Limb (tissue), 2 donors: Measurements from ENCODE around the gene LMTK3.

Source experiments
- DNase-seq, 2 donors: peaks; one replicate each; pipeline ENCODE4 v3.0.0-alpha.2; 2016; ENCODE audit errors: extremely low spot score in 2 of 2

LMTK3 gene

DNA sequence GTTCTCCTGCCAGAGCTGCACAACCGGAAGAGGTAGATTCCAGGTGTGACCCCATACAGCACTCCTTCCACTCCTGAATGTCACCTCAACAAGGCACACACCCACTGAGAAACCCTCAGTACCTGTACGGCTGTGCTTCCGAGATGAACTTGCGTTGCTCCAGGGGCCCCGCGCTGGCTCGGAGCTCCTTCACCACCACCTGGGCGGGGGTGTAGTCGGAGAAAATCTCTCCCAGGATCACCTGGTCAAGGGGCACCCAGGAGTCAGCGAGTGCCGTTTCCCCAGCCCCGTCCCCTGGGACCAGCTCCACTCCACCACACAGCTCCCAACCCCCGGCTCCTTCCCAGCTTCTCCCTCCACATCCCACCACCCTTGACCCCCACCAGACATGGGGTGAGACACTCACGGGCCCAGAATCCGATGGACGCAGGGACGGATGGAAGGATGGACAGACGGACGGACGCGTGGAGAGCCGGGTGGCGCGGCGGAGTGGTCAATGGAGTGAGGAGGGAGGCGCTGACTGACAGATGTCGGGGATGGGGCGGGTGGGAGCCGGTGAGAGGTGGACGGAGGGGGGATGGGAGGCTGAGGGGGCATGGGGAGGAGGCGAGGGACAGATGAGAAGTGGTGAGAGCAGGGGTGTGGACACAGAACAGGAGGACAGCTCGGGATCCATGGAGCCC, 2.8 kb downstream of the LMTK3 start:
- no peak for DNase-seq

DNA sequence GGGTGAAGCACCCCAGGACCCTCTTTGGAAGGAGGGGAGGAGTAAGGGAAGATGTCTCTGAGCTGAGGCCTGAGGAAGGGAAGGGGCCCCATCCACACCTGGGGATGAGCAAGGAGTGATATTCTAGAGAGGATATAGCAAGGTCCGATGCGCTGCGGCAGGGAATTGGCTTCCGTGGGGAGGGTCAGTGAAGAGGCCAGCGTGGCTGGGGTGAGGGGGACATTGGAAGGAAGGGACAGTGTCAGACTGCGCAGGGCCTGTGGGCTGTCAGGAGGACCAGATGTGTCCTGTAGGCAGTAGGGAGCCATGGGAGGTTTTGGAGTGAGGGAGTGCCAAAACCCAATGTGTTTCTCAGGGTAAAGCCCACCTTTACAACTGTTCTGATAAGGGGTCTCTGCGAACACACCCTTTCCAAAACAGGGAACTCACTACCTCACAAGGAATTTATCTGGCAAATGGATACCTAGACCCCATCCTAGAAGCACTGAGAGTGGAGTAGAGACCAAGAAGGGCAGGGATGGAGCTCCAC, 3.7 kb downstream of the LMTK3 start:
- no peak for DNase-seq

DNA sequence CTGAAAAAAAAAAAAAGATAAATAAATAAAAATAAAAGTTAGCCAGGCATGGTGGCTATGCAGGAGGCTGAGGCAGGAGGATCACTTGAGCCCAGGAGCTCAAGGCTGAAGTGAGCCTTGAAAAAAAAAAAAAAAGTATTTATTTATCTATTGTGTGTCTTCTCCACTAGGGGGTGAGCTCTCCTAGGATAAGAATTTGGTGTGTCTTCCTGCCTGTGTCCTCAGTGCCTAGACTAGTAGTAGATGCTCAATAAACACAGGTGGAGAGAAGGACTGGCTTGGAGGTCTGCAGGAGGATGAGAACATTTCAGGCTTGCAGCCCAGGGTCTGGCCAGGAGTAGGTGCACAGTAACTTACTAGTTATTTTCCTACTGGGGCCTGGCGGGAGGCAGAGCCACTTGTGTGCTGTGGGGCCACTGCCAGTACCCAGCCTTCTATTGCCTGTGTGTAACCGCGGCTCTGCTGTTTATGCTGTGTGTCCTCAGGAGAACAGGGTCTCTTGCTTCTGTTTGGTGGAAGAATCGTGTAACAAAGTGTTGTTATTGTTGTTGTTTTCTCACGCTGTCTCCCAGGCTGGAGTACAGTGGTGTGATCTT, 5.4 kb downstream of the LMTK3 start:
- no peak for DNase-seq

DNA sequence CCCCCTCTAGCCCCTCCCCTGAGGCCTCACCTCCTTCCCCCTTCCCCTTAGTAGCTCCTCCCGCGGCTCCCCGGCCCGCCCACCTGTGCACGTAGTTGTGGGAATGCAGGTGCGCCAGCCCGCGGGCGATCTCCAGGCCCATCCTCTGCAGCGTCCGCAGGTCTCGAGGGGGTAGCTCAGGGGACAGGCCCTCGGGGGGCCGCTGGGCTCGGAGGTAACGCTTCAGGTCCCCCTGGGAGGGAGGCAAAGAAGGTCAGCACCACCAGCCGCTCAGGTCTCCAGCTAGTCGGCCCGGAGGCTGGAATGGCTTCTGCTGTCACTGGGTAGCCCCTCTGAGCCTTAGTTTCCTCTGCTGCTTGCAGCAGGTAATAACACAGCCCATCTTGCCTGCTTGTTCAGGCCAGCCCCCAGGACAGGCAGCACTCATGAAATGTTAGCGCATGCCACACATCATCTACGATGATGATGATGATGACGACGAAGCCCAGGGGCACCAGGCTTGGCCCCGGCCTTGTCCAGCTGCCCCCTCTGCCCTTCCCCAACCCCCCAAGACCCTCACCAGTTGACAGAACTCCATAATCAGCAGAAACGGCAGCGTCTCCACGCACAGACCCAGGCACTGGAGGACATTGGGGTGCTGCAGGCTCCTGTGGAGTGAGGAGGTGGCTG, 9.2 kb downstream of the LMTK3 start:
- no peak for DNase-seq

DNA sequence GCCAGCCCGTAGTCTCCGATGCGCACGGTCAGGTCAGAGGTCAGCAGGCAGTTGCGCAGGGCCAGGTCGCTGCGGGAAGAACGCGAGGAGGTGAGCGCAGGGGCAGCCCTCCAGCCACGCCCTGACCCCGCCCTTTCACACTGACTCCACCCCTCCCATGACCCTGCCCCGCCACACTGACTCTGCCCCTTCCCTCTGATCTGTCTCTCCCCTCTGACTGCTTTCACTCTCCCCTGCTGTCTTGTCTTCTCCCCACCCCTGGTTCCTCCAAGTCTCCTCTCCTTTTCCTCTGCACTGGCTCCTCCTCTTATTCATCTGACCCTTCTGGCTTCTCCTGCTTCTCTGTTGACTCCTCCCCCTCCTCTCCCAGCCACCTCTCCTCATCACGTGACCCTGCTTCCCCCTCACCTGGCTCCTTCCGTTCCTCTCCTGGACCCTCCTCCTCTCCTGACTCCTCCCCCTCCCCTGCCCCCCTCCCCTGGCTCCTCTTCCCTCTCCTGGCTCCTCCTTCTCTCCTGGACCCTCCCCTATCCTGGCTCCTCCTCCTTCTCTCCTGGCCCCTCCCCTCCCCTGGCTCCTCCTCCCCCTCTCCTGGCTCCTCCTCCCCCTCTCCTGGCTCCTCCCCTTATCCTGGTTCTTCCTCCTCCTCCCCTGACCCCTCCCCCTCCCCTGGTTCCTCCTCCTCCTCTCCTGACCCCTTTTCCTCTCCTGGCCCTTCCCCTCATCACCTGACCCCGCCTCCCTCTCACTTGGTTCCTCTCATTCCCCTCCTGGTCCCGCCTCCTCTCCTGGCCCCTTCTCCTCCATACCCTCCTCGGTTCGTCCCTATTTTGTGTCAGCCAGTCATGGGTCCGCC, 9.9 kb downstream of the LMTK3 start:
- DNase-seq, result peak in 1 of 2 donors; percentile 68

DNA sequence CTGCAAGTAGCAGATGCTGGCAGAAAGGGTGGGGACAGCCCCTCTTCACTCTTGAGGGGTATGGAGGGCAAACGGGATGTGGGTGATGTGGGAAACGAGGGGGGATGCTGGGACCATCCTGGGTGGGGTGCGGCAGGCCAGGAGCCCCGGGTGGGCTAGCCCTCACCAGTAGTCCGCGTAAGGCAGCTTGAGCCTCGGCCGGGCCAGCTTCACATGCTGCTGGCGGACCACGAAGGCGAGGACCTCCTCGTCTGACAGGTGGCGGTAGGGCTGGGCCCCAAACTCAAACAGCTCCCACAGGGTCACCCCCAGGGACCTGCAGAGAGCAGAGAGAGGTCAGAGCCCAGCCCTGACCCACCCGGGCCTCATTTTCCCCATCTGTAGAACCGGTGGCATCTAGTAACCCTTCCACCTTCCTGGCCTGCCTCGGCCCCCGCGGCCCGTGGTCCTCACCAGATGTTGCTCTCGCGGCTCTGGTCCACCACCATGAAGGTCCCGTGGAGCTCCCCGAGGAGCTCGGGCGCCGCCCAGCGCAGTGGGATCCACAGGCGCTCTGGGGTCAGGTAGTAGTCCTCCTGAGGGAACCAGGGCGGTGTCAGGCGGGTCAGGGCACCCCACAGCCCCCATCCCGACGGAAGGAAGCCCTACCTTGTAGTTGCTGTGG, 10.7 kb downstream of the LMTK3 start:
- DNase-seq, result no peak

DNA sequence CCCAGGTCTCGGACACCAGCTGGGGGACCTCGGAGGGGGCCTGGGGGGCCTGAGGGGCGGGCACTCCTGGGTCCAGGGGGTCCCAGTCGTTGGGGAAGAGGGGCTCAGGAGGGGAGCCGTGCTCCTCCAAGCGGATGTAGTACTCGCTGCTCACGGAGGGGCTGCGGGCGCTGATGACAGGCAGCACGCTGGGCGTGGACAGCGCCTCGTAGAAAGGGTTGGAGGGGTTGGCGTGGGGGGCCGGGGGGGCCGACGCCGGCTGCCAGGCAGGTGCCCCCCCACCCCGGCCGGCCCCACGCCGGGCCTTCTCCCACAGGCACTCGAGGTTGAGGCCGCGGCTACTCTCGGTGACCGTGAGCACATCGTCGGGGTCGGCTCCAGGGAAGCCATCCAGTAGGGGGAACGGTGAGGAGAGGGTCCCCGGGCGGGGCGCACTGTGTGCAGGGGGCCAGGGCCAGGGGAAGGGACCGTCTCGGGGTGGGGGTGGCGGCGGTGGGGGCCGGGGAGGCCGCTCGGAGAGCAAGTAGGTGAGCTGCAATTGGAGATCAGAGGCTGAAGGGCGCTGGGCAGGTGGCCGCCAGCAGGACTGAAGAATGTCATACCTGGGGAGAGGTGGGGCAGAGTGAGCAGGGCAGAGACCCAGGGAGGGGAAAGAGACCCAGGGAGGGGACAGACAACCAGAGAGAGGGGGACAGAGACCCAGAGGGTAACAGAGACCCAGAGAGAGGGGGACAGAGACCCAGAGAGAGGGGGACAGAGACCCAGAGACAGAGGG, 12.1 kb downstream of the LMTK3 start:
- peak in 1 of 2 donors; percentile 26 for DNase-seq

DNA sequence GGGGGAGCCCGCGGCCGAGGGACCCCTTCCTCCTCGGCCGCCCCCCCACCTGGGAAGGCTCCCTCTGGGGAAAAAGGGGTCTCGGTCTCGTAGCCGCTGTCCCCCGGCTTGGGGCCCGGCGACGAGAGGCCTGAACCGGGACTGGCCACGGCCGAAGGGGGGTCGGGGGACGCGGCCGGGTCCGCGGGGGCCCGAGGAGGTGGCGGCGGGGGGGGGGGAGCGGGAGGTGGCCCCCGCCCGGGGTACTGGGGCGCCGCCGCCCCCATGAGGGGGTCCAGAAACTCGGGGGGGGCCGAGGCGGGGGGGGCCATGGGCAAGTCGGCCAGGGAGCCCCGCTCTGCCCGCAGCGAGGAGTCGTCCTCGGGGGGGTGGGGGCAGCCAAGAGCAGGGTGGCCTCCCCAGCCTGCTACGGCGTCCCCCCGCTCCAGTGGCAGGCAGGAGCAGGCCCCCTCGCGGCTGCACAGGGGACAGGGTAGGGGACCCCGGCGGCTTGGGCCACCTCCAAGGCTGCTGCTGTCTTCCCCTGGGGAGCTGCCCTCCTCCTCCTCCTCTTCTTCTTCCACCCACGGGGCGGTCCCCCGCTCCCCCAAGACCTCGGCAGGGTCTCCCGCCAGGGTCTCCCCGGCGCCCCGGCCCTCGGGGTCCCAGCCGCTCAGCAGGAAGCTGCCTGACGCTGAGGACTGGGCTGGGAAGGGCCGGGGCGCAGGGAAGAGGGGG, 12.9 kb downstream of the LMTK3 start:
- DNase-seq, result peak in 1 of 2 donors; percentile 35

DNA sequence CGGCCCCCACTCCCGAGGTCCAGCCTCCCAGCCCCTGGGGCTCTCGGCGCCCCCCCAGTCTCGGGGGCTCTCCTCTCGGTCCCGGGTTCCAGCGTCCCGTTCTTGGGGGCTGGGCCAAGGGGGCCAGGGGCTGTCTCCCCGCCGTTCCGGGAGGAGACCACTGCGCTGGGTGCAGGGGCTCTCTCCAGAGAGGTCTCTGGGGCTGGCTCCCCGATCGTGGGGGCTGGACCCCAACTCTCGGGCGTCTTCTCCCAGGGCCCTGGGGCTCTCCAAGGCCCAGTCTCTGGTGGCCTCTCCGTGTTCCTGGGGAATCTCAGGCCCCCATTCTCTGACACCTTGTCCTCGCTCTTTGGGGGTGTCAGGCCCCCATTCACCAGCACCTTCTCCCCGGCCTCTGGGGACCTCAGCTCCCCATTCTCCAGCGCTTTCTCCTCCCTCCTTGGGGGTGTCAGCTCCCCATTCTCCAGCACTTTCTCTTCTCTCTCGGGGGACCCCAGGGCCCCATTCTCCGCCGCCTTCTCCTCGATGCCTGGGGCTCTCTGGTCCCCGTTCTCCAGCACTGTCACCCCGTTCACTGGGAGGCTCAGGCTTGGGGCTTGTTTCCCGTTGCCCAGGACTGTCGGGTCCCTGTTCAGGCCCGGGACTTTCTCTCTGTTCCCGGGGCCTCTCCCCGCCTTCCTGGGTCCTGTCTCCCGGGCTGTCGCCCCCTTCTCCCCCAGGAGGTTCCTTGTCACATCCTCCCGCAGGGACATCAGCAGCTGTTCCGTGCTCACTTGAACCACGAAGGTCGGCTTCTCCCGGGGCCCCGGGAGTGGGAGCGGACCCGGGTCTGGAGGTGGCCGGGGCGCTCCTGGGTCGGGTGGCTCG, 13.7 kb downstream of the LMTK3 start:
- DNase-seq, result peak in 1 of 2 donors; percentile 29

DNA sequence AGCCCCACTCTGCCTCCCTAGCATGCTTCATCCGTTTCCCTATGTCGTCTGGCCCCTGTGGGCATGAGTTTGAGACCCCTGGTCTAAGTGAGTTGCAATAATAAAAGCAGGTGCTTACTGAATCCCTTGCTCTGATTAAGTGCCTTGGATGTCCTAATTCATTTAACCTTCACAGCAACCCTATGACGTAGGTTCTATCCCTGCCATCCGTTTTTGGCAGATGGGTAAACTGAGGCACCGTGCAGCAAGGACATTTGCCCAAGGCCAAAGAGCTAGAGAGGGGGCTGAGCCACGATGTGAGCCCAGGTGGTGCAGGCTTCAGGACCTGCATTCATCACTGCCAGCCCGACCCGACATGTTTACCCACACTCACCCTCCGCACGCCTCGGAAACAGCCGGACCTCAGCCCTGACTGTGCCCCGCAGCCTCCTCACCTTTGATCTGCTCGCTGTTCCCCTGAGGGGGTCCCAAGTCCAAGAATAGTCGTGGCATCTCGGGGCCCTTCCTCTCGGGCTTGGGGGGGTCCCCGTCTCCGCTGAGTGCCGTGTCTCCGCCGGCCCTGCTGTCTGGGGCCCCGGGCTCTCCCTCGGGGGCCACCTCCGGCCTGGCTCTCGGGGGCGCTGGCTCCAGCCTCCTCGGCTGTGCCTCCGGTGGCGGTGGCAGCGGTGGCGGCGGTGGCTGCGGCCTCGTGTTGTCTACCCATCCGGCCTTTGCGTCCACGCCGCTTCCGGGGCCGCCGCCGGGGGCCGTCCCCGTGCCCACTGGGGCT, 14.5 kb downstream of the LMTK3 start:
- DNase-seq, result peak in 1 of 2 donors; percentile 23

DNA sequence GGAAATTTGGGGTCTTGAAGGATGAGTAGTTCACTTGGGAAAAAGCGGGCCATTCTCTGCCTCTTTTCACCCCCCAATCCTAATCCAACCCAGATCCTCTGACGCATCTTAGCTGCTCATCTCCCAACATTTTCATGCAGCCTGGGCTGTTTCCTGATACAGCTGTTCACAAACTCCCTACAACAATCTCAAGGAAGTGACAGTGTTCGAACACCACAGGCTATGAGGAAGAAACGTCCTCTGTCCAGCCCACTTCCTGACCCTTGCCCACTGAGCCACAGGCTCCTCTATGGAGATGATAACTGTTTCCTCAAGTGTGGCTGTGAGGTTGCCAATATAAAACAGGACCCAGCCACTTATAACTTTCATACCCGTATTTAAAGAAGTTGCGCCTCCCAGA, 16.2 kb downstream of the LMTK3 start:
- DNase-seq, result no peak

DNA sequence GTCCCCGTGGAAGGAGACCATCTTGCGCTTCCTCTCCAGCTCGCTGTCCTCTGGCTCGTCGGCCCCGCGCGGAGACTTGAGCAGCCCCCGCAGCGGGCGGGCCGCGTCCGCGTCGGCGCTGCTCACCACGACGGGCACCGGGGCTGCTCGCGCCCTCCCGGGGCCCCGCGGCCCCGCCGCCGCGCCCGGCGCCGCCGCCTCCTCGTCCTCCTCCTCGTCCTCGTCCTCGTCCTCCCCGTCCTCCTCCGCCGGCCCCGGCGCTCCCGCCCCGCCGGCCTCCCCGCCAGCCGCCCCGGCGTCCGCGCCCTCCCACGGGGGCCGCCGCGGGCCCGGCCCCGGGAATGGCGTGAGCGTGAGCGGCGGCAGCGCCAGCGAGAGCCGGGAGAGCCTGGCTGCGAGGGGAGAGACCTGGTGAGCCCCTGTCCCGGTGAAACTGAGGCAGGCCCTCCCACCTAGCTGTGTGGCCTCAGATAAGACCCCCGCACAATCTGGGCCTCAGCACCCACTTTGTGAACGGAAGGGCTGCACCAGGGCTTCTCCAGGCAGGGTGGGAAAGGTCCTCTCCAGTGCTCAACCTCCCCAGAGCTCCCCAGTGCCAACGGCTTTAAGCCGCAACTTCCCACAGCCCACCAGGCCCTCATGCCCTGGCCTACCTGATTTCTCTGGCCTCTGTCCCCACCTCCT, 17.8 kb downstream of the LMTK3 start:
- no peak for DNase-seq

DNA sequence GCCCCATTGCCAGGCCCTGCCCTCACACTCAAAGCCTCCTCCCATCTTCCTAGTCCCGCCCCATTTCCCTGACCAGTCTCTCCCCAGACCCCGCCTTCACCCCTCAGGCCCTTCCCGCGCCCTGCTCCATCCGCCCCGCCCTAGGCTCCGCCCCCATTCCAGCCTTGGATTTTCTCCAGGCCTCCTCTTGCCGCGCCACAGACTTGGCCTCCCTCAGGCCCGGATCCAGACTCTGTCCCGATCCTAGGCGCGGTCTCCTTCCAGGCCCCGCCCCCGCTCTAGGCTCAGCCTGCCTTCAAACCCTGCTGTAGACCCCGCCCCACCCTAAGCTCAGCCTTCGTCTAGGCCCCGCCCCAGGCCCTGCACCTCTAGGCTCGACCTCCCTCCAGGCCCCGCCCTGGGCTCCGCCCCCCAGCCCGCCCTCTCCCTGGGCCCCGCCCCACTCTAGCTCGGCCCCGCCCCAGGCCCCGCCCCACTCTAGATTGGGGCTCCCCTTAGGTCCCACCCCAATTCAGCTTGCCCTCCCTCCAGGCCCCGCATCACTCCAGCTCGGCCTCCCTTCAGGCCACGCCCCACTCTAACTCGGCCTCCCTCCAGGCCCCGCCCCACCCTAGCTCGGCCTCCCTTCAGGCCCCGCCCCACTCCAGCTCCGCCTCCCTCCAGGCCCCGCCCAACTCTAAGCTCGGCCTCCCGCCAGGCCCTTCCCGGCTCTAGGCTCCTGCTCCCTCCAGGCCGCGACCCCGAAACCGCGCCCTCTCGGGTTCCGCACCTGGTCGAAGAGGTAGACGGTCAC, 18.5 kb downstream of the LMTK3 start:
- DNase-seq, result peak; percentile 80 to 91

DNA sequence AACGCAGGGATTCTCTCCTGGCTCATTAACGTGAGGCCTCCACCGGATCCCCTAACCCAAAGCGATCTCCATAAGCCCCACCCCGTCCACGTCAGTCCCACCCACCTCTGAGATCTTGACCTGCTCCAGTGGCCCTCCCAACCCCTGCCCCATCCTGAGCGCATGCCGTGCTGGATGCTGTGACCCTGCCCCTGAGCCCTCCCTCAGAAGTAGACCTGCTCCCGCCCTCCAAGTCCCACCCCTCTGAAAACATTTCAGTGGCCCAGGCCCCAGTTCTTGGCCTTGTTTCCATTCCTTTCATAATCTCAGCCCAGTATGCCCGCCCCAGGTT, 19.9 kb downstream of the LMTK3 start:
- DNase-seq, result peak in 1 of 2 donors; percentile 34

DNA sequence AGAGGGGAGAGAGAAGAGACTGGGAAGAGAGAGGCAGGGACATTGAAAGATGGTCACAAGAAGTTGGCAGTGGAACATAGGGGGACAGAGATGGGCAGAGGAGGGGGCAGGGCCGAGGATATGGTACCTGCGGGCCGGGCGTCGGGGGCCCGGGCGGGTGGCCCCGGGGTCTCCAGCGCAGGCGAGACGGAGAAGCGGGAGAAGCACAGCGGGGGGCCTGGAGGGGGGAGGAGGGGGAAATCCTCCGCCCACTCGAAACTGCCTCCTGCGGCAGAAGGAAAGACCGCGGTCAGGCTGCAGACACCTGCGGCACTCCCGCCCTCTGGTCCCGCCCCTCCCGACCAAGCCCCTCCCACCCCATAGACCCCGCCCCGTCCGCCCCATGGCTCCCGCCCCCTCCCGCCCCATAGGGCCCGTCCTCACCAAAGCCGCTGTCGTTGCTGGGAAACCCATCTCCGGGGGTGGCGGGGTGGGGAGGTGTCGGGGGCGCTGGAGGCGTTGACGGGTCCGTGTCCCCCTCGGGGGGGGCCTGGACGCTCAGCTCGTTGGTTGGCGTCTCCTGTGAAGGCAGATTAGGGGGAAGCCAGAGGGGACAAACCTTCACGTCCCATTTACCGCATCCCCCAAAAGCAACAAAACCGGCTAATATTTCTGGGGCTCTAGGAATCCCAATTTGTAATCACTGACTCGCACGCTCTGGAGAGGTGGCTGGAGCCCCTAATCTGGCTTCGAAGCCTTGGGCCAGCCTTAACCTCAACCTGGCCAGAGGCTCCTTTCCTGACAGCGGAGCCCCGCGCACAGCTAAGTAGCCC, 20.4 kb downstream of the LMTK3 start:
- peak in 1 of 2 donors; percentile 69 for DNase-seq
